ENCODE results near the gene WNT10A. TPM values are rescaled to one million over a fixed set of nuclear protein-coding genes. Genes with fewer than 3 reads are reported as not detected.

WNT10A gene
- total and polyA plus RNA-seq, 2 of the 8 experiments (the other 6 are each of a cell fraction or from before 2014, with no cell fraction given): 0.05 TPM; not detected in 1

DNA sequence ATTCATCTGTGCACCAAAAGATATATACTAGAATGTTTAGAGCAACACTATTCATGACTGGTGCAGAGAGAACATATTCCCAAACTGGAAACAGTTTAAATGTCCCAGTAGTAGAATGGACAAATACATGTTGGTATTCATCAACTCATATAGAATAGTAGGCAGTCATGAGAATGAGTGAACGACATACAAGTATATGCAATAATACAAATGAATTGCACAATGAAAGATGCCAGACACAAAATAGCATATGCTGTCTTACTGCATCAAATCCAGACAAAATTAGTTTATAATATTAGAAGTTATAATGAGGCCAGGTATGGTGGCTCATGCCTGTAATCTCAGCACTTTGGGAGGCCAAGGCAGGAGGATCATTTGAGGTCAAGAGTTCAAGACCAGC lies 40.8 kb upstream of the WNT10A start:
- Histone ChIP-seq H2AFZ (ENCODE audit: low read length) (no peak overlapping the region), H2BK15ac (ENCODE audit: low read length) (no peak overlapping the region), H4K20me1 (replicated peaks in 1 of 2; ENCODE audit: control insufficient read depth in 1 of 2, insufficient read depth in 2 of 2, low read length in 2 of 2) (no peaks in the 10 kb centered on the region), H3K36me3 (ENCODE audit: control insufficient read depth in 2 of 4, insufficient read depth in 4 of 4, low read length in 3 of 4) (no peaks in the 10 kb centered on the region), H3K56ac (replicated peaks; ENCODE audit: insufficient read length, low read depth, low read length) (no peak overlapping the region), H3K18ac (ENCODE audit: extremely low read depth, low read length) (no peak overlapping the region), H2BK5ac (ENCODE audit: low read depth, low read length) (no peak overlapping the region), H3K9ac (replicated peaks in 1 of 4; ENCODE audit: extremely low read depth in 1 of 4, low read depth in 3 of 4, low read length in 3 of 4) (no peak overlapping the region), H4K8ac (ENCODE audit: extremely low read depth, insufficient read depth, low read length) (no peak overlapping the region), H3K4me3 (ENCODE audit: extremely low read depth in 1 of 4, insufficient read depth in 2 of 4, low read depth in 3 of 4, low read length in 4 of 4) (no peak overlapping the region), H3K14ac (ENCODE audit: insufficient read length) (no peak overlapping the region), H4K5ac (ENCODE audit: insufficient read length, low read depth, low read length) (no peak overlapping the region), H3K9me3 (ENCODE audit: insufficient read depth in 2 of 2, low read depth in 1 of 2, low read length in 1 of 2) (peaks cover 0 to 2% of the 10 kb centered on the region in 2 experiments; a peak in 1 of 4 replicates), H2BK12ac (ENCODE audit: low read depth, low read length) (no peak overlapping the region), H3K27me3 (replicated peaks in 1 of 4; ENCODE audit: control insufficient read depth in 3 of 4, extremely low read depth in 1 of 4, insufficient read depth in 3 of 4, low read length in 3 of 4) (no peaks in the 10 kb centered on the region; a peak in 1 of 7 replicates), H2BK120ac (replicated peaks; ENCODE audit: low read depth, low read length) (no peak overlapping the region), H2AK5ac (ENCODE audit: low read depth, low read length) (no peak overlapping the region), H3K4ac (replicated peaks; ENCODE audit: insufficient read length, low read depth, low read length) (no peak overlapping the region), H3K79me1 (ENCODE audit: low read depth, low read length) (no peaks in the 10 kb centered on the region), H3K23ac (ENCODE audit: insufficient read length) (no peak overlapping the region), H3K23me2 (ENCODE audit: low read depth, low read length) (no peaks in the 10 kb centered on the region), H3K4me2 (ENCODE audit: insufficient read depth in 1 of 2, low read depth in 2 of 2, low read length in 2 of 2) (no peak overlapping the region), H2BK20ac (ENCODE audit: low read length) (no peak overlapping the region), H3K79me2 (ENCODE audit: control insufficient read depth in 1 of 2, insufficient read depth in 2 of 2, low read length in 2 of 2) (no peaks in the 10 kb centered on the region), H3K4me1 (replicated peaks in 1 of 4; ENCODE audit: control insufficient read depth in 3 of 4, insufficient read depth in 4 of 4, low read length in 3 of 4) (no peaks in the 10 kb centered on the region), H3K27ac (ENCODE audit: low read depth, low read length) (no peak overlapping the region), H4K91ac (replicated peaks; ENCODE audit: insufficient read length, low read length) (no peak overlapping the region)
- TF ChIP-seq SAP30 (IDR thresholded peaks at IDR 0.05; ENCODE audit: insufficient read depth, insufficient replicate concordance, low read length) (no peak), CBX5 (IDR thresholded peaks at IDR 0.05; ENCODE audit: low read depth, low read length) (no peak), RXRA (IDR thresholded peaks at IDR 0.05; ENCODE audit: insufficient read depth, low read depth, low read length) (no peak), FOSL1 (IDR thresholded peaks at IDR 0.05; ENCODE audit: insufficient read depth, low read depth, low read length) (no peak), TAF1 (IDR thresholded peaks at IDR 0.05; ENCODE audit: low read depth, low read length) (no peak), BCL11A (IDR thresholded peaks at IDR 0.05; ENCODE audit: low read depth in 2 of 2, low read length in 2 of 2) (no peak), POLR2A (IDR thresholded peaks at IDR 0.05; ENCODE audit: control extremely low read depth in 1 of 2, low read depth in 2 of 2, low read length in 2 of 2) (no peak), KDM1A (IDR thresholded peaks at IDR 0.05; ENCODE audit: borderline replicate concordance, low read length) (no peak), ASH2L (IDR thresholded peaks at IDR 0.05; ENCODE audit: low read length) (no peak), YY1 (IDR thresholded peaks at IDR 0.05; ENCODE audit: low read depth, low read length) (no peak)
- TF ChIP-seq, protein P1, sequence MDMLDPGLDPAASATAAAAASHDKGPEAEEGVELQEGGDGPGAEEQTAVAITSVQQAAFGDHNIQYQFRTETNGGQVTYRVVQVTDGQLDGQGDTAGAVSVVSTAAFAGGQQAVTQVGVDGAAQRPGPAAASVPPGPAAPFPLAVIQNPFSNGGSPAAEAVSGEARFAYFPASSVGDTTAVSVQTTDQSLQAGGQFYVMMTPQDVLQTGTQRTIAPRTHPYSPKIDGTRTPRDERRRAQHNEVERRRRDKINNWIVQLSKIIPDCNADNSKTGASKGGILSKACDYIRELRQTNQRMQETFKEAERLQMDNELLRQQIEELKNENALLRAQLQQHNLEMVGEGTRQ (IDR thresholded peaks at IDR 0.05; ENCODE audit: low read length): no peak
- ChIA-PET POLR2A (ENCODE audit: partially characterized antibody) (no interaction called here), CTCF (ENCODE audit: partially characterized antibody) (interaction anchor here (0.6 to 2.8 kb wide), 5 partner anchors 8 to 119 kb away, joined by 3 to 15 read pairs (median 3); no protein-coding TSS in a partner anchor)
- FAIRE-seq (no peak), DNase-seq (ENCODE audit: low read depth in 1 of 2, low spot score in 2 of 2) (no peak)
- WGBS, 2 experiments (ENCODE audit: extremely low coverage in 1 of 2, insufficient coverage in 1 of 2, insufficient read length in 1 of 2, insufficient replicate concordance in 2 of 2, low coverage in 1 of 2, low lambda C conversion rate in 2 of 2, missing lambda C conversion rate in 1 of 2): 100% methylated on average over 1 of the region's 1 CpG; no CpG with 5 or more reads in 1 of the 2 experiments

Measured in H1 (cell line).